IMR-90 (cell line): Measurements from ENCODE around the gene F10.

Source experiments
- BHLHE40 ChIP-seq: fragments of 150-350 bp; IDR thresholded peaks from 2 replicates; pipeline ENCODE4 v1.6.1; 2016; ENCODE audit warnings: mild to moderate bottlenecking, low read depth, low read length
- CEBPB ChIP-seq: IDR thresholded peaks from 2 replicates; pipeline ENCODE4 v1.6.1; 2012; ENCODE audit warnings: low read depth, low read length, improper control_type of control experiment
- CTCF ChIP-seq: conservative IDR thresholded peaks from 2 replicates; pipeline ENCODE4 v1.5.1; 2012; ENCODE audit warnings: mild to moderate bottlenecking, low read depth, low read length, improper control_type of control experiment
- ELK1 ChIP-seq: fragments of 150-350 bp; IDR thresholded peaks from 2 replicates; pipeline ENCODE4 v1.6.1; 2016; ENCODE audit warnings: low read depth, mild to moderate bottlenecking, low read length, moderate library complexity, borderline replicate concordance
- FOS ChIP-seq: fragments of 150-350 bp; IDR thresholded peaks from 2 replicates; pipeline ENCODE4 v1.6.1; 2016; ENCODE audit warnings: low read depth, low read length
- MAFK ChIP-seq: IDR thresholded peaks from 2 replicates; pipeline ENCODE4 v1.6.1; 2012; ENCODE audit warnings: low read depth, low read length, improper control_type of control experiment
- MAZ ChIP-seq: IDR thresholded peaks from 2 replicates; pipeline ENCODE4 v1.6.1; 2012; ENCODE audit warnings: low read depth, mild to moderate bottlenecking, low read length, improper control_type of control experiment, moderate library complexity, borderline replicate concordance
- POLR2A ChIP-seq: IDR thresholded peaks from 2 replicates; pipeline ENCODE4 v1.6.1; 2012; ENCODE audit warnings: mild to moderate bottlenecking, low read depth, low read length
- RAD21 ChIP-seq: IDR thresholded peaks from 2 replicates; pipeline ENCODE4 v1.6.1; 2012; ENCODE audit warnings: low read length, improper control_type of control experiment
- RCOR1 ChIP-seq: IDR thresholded peaks from 2 replicates; pipeline ENCODE4 v1.6.1; 2012; ENCODE audit warnings: mild to moderate bottlenecking, low read length, improper control_type of control experiment; ENCODE audit not compliant: insufficient replicate concordance
- RFX5 ChIP-seq: IDR thresholded peaks from 2 replicates; pipeline ENCODE4 v1.8.0; 2012; ENCODE audit warnings: low read depth, mild to moderate bottlenecking, low read length, moderate library complexity
- USF2 ChIP-seq: fragments of 150-350 bp; IDR thresholded peaks from 2 replicates; pipeline ENCODE4 v1.6.1; 2017; ENCODE audit warnings: mild to moderate bottlenecking, antibody characterized with exemption, low read length, low read depth

- TF ChIP-seq MAFK = no peak
- TF ChIP-seq USF2 = no peak
- no peak for TF ChIP-seq CTCF
- TF ChIP-seq RAD21 = no peak
- TF ChIP-seq BHLHE40 = no peak
- no peak for TF ChIP-seq POLR2A
- no peak for TF ChIP-seq RCOR1
- no peak for TF ChIP-seq RFX5
- no peak for TF ChIP-seq ELK1
- TF ChIP-seq CEBPB = no peak
- no peak for TF ChIP-seq FOS
- no peak for TF ChIP-seq MAZ
Observed at GRCh38 chr13:113089693-113090414, 32.7 kb upstream of the F10 start.
